ENCODE results near the gene TNFRSF19. TPM values are rescaled to one million over a fixed set of nuclear protein-coding genes. Genes with fewer than 3 reads are reported as not detected.

Gene TNFRSF19
- total RNA-seq, 1 donor from 2014 or later: 31.3 TPM

DNA sequence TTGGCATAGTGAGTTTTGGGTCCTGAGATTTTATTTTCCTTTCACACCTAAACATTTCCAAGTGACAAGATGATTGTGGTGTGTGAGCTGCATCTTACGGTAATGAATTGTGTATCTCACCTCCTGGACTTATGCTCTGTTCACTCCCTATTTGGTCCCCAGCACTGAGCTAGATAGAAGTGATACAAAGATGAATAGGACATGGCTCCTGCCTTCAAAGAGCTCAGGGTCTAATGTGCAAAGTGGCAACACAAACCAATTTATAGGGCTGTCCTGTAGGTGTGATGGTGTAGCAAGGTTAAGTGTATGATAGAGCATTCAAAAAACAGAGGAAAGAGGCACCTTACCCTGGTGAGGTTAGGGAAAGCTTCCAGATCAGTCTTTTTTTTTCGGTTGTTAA is 17.6 kb upstream of the TNFRSF19 start:
- Histone ChIP-seq H3K27me3 (ENCODE audit: control insufficient read depth, insufficient read depth, low read length) (no peaks in the 10 kb centered on the region), H3K4me3 (ENCODE audit: low read depth, low read length) (no peak overlapping the region), H3K36me3 (ENCODE audit: control insufficient read depth, insufficient read depth, low read length) (no peaks in the 10 kb centered on the region)
- DNase-seq (ENCODE audit: low read depth): no peak
- TF ChIP-seq, protein P1, sequence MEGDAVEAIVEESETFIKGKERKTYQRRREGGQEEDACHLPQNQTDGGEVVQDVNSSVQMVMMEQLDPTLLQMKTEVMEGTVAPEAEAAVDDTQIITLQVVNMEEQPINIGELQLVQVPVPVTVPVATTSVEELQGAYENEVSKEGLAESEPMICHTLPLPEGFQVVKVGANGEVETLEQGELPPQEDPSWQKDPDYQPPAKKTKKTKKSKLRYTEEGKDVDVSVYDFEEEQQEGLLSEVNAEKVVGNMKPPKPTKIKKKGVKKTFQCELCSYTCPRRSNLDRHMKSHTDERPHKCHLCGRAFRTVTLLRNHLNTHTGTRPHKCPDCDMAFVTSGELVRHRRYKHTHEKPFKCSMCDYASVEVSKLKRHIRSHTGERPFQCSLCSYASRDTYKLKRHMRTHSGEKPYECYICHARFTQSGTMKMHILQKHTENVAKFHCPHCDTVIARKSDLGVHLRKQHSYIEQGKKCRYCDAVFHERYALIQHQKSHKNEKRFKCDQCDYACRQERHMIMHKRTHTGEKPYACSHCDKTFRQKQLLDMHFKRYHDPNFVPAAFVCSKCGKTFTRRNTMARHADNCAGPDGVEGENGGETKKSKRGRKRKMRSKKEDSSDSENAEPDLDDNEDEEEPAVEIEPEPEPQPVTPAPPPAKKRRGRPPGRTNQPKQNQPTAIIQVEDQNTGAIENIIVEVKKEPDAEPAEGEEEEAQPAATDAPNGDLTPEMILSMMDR (IDR thresholded peaks at IDR 0.05; ENCODE audit: insufficient read depth, low read length, poor library complexity, severe bottlenecking): no peak

DNA sequence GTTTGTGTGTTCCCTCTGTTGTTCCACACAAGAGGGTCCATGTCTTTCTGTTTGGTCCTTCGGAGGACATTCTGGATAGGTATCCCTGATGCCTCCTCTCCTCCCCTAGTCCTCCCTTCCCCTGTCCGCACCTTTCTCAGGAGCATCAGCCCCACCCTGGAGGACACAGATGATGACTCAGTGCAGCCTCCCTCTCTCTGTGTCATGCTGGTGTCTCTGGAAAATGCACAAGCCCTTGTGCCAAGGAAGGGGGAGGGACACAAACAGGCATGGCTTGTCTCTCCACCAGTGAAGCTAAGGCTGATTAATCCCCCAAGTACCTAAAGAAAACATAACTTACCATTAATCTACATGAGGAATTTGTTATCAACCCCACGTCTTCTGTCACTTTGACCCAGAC is 16.2 kb upstream of the TNFRSF19 start:
- DNase-seq (ENCODE audit: low read depth): no peak
- TF ChIP-seq, protein P1 (IDR thresholded peaks at IDR 0.05; ENCODE audit: insufficient read depth, low read length, poor library complexity, severe bottlenecking): no peak

DNA sequence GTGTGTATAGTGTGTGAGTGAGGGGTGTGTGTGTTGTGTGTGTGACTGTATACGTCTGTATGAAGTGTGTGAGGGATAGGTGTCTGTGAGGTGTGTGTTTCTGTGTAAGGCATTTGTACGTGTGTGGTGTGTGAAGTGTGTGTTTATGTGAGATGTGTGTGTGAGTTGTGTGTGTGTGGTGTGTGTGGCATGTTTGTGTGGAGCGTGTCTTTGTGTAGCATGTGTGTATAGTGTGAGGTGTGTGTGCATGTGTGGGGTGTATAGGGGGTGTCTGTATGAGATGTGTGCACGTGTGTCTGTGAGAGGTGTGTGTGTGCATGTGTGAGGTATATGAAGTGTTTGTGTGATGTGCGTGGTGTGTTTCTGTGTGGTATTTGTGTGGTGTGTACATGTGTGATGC is 13.2 kb upstream of the TNFRSF19 start:
- Histone ChIP-seq H3K27me3 (ENCODE audit: control insufficient read depth, insufficient read depth, low read length) (no peaks in the 10 kb centered on the region), H3K36me3 (ENCODE audit: control insufficient read depth, insufficient read depth, low read length) (no peaks in the 10 kb centered on the region), H3K4me3 (ENCODE audit: low read depth, low read length) (no peak overlapping the region)
- TF ChIP-seq, protein P1 (IDR thresholded peaks at IDR 0.05; ENCODE audit: insufficient read depth, low read length, poor library complexity, severe bottlenecking): no peak
- no peak for DNase-seq (ENCODE audit: low read depth)

More for the DNA sequence above, 16.2 kb upstream of the TNFRSF19 start:
- Histone ChIP-seq H3K27me3 (ENCODE audit: control insufficient read depth, insufficient read depth, low read length) (no peaks in the 10 kb centered on the region), H3K36me3 (ENCODE audit: control insufficient read depth, insufficient read depth, low read length) (no peaks in the 10 kb centered on the region), H3K4me3 (ENCODE audit: low read depth, low read length) (no peak overlapping the region)

DNA sequence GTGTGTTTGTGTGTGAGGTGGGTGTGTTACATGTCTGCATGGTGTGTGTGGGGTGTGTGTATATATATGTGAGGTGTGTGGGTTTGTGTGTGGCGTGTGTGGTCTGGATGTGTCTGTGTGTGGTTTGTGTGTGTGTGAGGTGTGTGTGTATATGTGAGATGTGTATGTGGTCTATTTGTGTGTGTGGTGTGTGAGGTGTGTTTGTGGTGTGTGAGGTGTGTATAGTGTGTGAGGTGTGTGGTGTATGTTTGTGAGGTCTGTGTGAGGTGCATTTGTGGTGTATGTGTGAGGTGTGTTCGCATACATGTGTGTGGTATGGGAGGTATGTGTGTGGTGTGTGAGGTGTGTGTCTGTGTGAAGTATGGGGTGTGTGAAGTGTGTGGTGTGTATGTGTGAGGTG is 12.5 kb upstream of the TNFRSF19 start:
- Histone ChIP-seq H3K36me3 (ENCODE audit: control insufficient read depth, insufficient read depth, low read length) (no peaks in the 10 kb centered on the region), H3K4me3 (ENCODE audit: low read depth, low read length) (no peak overlapping the region), H3K27me3 (ENCODE audit: control insufficient read depth, insufficient read depth, low read length) (no peaks in the 10 kb centered on the region)
- no peak for DNase-seq (ENCODE audit: low read depth)
- TF ChIP-seq, protein P1 (IDR thresholded peaks at IDR 0.05; ENCODE audit: insufficient read depth, low read length, poor library complexity, severe bottlenecking): no peak

DNA sequence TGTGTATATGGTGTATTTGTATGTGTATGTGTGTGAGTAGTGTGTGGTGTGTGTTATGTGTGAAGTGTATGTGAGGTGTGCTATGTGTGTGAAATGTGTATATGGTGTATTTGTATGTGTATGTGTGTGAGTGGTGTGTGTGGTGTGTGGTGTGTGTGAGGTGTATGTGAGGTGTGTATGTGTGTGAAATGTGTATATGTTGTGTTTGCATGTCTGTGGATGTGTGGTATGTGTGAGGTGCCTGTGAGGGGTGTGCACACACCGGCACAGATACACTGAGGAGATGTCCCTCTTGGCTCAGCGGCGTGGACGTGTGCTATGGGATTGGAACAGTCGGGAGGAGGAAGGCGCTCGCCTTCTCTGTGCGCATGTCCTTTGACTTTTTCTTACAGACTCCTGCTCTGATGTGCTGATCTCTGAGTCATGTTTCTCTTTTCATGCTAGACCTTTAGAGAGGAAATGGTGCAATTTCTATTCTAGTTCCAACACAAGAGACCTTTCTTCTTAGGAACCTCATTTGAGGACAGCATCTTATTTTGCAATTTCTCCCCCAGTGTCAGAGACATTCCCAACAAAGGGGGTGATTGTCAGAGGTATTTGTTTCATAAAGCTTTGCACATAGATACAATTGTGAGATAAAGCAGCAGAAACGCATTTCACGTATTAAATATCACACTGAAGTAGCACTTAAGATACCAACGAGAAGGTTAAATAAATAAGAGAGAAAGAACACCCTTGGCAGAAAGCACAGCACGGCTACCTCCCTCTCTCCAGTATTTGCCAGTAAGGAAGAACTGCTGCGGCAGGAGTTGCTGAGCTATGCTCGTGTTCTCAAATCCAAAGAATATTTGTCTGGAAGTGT is 11.3 kb upstream of the TNFRSF19 start:
- Histone ChIP-seq H3K36me3 (ENCODE audit: control insufficient read depth, insufficient read depth, low read length) (no peaks in the 10 kb centered on the region), H3K27me3 (ENCODE audit: control insufficient read depth, insufficient read depth, low read length) (no peaks in the 10 kb centered on the region), H3K4me3 (ENCODE audit: low read depth, low read length) (no peak overlapping the region)
- no peak for DNase-seq (ENCODE audit: low read depth)
- TF ChIP-seq, protein P1 (IDR thresholded peaks at IDR 0.05; ENCODE audit: insufficient read depth, low read length, poor library complexity, severe bottlenecking): no peak

All from kidney epithelial cell (primary cell).